Measurements from ENCODE around the gene PPTC7.

- TF ChIP-seq HDGF (IDR thresholded peaks at IDR 0.05; ENCODE audit: borderline replicate concordance) (no peak), SP1 (IDR thresholded peaks at IDR 0.05) (no peak), SUZ12 (IDR thresholded peaks at IDR 0.05) (no peak)
Measured at GRCh38 chr12:110543965-110544364, 39.2 kb downstream of the PPTC7 start.

Measured in HEK293T (cell line).